Heart left ventricle (tissue), 11 donors: ENCODE measurements around the gene PIGZ. TPM values are rescaled to one million over a fixed set of nuclear protein-coding genes. Genes with fewer than 3 reads are reported as not detected.

ENCODE experiments used
- polyA plus RNA-seq, 2 donors: library from polyadenylated mRNA; stranded (reverse); fragments of 200-250 nt; gene quantifications; one replicate each; pipeline ENCODE4 v1.2.3, GENCODE V29; 2013
- total RNA-seq, 9 donors: library from RNA; depleted of rRNA in 2 of 9; stranded (reverse); fragments of >200 nt in 2 of 9; fragmentation: NEBNext Ultra II Directional in 3 of 9; extraction: Animal tissue kit (Norgen Biotek cat#: 25700) in 3 of 9; gene quantifications; one replicate each; pipeline versions ENCODE4 v1.1.0 to v1.2.4, GENCODE V29; 2016 to 2023
- donor health status: ischemic (EF 13 %, LVEDD 7.1; RV severe dilation, severe dysfunction).
- donor health status: healthy with polysubstance abuse.
- donor health status: DM: no; HTN: yes; CAD: no.
- donor health status: DM: no; HTN: no; CAD: no.
- donor health status: ischemic (EF 25% LVEDD 5.7; RV mildly dilated, moderate dysfunction).
- donor health status: healthy.
- donor health status: DM: yes; HTN: yes; CAD: no.
- donor health status: PGD.
- donor health status: nonischemic (EF 23%, LVEDD 6.1; RV moderate dilation, normal function).

PIGZ gene
- total and polyA plus RNA-seq, 11 donors = 2.3 to 8.0 (median 5.9) TPM

Other genes starting within 250 kb of the PIGZ start
- 10 to 100 TPM; 39.2 to 67.8 (median 52.9) TPM for gene PAK2, start 229.0 kb downstream of the PIGZ start, total RNA-seq
- 10 to 100 TPM; 17.0 to 30.3 TPM for gene PAK2, start 229.0 kb downstream of the PIGZ start, polyA plus RNA-seq
- 10 to 100 TPM; 16.8 to 28.5 (median 22.9) TPM for gene SENP5, start 100.9 kb downstream of the PIGZ start, total RNA-seq
- gene SENP5, start 100.9 kb downstream of the PIGZ start, polyA plus RNA-seq = 10 to 100 TPM in 1 of 2 donors, 1 to 10 TPM in 1; 7.0 to 12.9 TPM
- gene NCBP2, start 26.3 kb downstream of the PIGZ start, total RNA-seq = 10 to 100 TPM; 20.7 to 43.8 (median 38.9) TPM
- gene NCBP2, start 26.3 kb downstream of the PIGZ start, polyA plus RNA-seq = 10 to 100 TPM; 24.8 to 55.5 TPM
- gene MELTF, start 61.0 kb upstream of the PIGZ start, total RNA-seq = 10 to 100 TPM in 6 of 9 donors, 1 to 10 TPM in 3; 4.9 to 43.8 (median 10.3) TPM
- gene MELTF, start 61.0 kb upstream of the PIGZ start, polyA plus RNA-seq = 10 to 100 TPM in 1 of 2 donors, 1 to 10 TPM in 1; 7.5 to 72.6 TPM